PC-3 (cell line): ENCODE data around the gene MITF.
"Not testable (repeated sequence)": the region's sequence is repeated elsewhere in the genome, so short reads cannot be mapped to it uniquely, and the experiment has no call there.

Source experiments
- EZH2 ChIP-seq: fragments of 300-600 bp; sonication (generic); IDR thresholded peaks from one replicate; pipeline ENCODE4 v1.6.1; 2017; ENCODE audit warnings: antibody characterized with exemption, mild to moderate bottlenecking, low read length; ENCODE audit not compliant: unreplicated experiment
- EZH2phosphoT487 ChIP-seq: fragments of 300-600 bp; sonication (generic); IDR thresholded peaks from 2 replicates; pipeline ENCODE4 v1.6.1; 2018; ENCODE audit warnings: mild to moderate bottlenecking, antibody characterized with exemption, low read length, borderline replicate concordance
- TF ChIP-seq, protein P1 (sequence below): fragments of 300-600 bp; sonication (generic); conservative IDR thresholded peaks from 2 replicates; pipeline ENCODE4 v1.5.1; 2017; ENCODE audit warnings: antibody characterized with exemption, low read depth, mild to moderate bottlenecking, low read length

GRCh38 chr3:69796126-69796525 lies 56.9 kb downstream of the MITF start:
- TF ChIP-seq, protein P1, sequence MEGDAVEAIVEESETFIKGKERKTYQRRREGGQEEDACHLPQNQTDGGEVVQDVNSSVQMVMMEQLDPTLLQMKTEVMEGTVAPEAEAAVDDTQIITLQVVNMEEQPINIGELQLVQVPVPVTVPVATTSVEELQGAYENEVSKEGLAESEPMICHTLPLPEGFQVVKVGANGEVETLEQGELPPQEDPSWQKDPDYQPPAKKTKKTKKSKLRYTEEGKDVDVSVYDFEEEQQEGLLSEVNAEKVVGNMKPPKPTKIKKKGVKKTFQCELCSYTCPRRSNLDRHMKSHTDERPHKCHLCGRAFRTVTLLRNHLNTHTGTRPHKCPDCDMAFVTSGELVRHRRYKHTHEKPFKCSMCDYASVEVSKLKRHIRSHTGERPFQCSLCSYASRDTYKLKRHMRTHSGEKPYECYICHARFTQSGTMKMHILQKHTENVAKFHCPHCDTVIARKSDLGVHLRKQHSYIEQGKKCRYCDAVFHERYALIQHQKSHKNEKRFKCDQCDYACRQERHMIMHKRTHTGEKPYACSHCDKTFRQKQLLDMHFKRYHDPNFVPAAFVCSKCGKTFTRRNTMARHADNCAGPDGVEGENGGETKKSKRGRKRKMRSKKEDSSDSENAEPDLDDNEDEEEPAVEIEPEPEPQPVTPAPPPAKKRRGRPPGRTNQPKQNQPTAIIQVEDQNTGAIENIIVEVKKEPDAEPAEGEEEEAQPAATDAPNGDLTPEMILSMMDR = not testable (repeated sequence)
- TF ChIP-seq EZH2, EZH2phosphoT487: not testable (repeated sequence)
